ENCODE results near the gene KRTAP12-1. TPM values are rescaled to one million over a fixed set of nuclear protein-coding genes. Genes with fewer than 3 reads are reported as not detected.
A peak's percentile ranks its signal among the peaks of the same experiment; 100 is the strongest.

The KRTAP12-1 gene
- total RNA-seq, 4 donors from 2014 or later, result not detected

DNA sequence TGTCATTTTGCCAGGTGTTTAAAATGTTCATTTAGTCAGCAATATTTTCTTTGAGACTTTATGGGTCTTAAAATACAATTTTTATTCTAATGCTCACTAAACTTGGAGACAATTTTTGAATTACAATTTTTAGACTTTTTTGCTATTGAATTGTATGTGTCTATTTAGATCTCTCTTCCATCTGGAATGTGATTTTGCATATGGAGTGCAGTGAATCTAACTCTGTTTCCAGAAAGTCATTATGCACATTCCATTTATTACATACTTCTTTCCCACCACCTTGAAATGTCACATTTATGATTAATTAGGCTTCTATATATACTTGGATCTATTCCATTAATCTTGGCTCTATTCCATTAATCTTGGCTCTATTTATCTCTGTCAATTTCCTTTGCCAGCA lies 35.0 kb upstream of the KRTAP12-1 start:
- H3K4me3 ChIP-seq, result no peak overlapping the region
- no peaks in the 10 kb centered on the region for H3K9me3 ChIP-seq
- no peak overlapping the region for H3K27ac ChIP-seq
- TF ChIP-seq EP300 (IDR thresholded peaks at IDR 0.05), result no peak
- TF ChIP-seq, protein P1, sequence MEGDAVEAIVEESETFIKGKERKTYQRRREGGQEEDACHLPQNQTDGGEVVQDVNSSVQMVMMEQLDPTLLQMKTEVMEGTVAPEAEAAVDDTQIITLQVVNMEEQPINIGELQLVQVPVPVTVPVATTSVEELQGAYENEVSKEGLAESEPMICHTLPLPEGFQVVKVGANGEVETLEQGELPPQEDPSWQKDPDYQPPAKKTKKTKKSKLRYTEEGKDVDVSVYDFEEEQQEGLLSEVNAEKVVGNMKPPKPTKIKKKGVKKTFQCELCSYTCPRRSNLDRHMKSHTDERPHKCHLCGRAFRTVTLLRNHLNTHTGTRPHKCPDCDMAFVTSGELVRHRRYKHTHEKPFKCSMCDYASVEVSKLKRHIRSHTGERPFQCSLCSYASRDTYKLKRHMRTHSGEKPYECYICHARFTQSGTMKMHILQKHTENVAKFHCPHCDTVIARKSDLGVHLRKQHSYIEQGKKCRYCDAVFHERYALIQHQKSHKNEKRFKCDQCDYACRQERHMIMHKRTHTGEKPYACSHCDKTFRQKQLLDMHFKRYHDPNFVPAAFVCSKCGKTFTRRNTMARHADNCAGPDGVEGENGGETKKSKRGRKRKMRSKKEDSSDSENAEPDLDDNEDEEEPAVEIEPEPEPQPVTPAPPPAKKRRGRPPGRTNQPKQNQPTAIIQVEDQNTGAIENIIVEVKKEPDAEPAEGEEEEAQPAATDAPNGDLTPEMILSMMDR (IDR thresholded peaks at IDR 0.05), result no peak
- TF ChIP-seq POLR2A (IDR thresholded peaks at IDR 0.05), result no peak
- no peaks in the 10 kb centered on the region for H3K4me1 ChIP-seq
- H3K36me3 ChIP-seq, result no peaks in the 10 kb centered on the region
- peaks cover 2 to 38% of the 10 kb centered on the region in 2 donors for H3K27me3 ChIP-seq
- no peak for DNase-seq (ENCODE audit: low spot score in 2 of 2)

DNA sequence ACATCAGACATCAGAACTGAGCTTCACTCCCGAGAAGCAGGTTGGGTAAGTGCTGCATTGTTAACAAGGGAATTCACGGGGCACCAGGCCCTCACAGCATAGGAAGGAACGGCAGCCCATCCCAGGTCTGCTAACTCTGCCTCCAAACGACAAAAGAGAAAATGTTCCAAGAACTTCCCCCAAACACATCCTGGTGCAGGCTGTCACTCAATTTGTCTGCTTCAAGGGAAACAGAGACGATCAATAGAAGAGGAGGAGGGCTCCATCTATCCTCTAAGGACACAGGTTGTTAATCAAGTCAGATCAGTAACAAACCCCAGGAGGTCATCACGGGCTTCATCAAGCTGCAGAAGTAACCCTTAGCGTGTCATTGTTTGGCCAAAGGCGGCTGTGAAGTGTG lies 32.9 kb upstream of the KRTAP12-1 start:
- Histone ChIP-seq H3K9me3 (no peaks in the 10 kb centered on the region), H3K4me3 (no peak overlapping the region), H3K36me3 (no peaks in the 10 kb centered on the region), H3K27ac (no peak overlapping the region), H3K27me3 (peaks cover 2 to 59% of the 10 kb centered on the region in 2 donors), H3K4me1 (peaks cover 0 to 17% (median 0%) of the 10 kb centered on the region in 4 donors)
- 11% methylated on average over 8 of the region's 8 CpGs for WGBS, 2 donors
- no peak for DNase-seq (ENCODE audit: low spot score in 2 of 2)
- no peak for TF ChIP-seq POLR2A (IDR thresholded peaks at IDR 0.05)
- TF ChIP-seq, protein P1 (IDR thresholded peaks at IDR 0.05), result no peak
- no peak for TF ChIP-seq EP300 (IDR thresholded peaks at IDR 0.05)

DNA sequence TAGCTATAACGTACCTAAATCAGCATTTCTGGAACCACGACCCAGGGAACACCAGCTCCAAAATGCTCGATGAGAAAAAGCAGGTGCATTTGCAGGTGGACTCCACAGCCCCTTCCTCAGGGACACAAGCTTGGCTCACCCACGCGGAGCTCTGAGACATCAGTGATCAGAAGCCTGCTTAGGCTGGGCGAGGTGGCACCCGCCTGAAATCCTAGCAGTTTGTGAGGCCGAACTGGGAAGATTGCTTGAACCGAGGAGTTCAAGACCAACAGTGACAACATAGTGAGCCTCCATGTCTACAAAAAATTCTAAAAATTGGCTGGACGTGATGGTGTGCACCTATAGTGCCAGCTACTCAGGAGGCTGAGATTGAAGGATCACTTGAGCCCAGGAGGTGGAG lies 31.9 kb upstream of the KRTAP12-1 start:
- TF ChIP-seq POLR2A (IDR thresholded peaks at IDR 0.05) (no peak), EP300 (IDR thresholded peaks at IDR 0.05) (no peak)
- TF ChIP-seq, protein P1 (IDR thresholded peaks at IDR 0.05), result no peak
- no peak overlapping the region for H3K4me3 ChIP-seq
- no peak overlapping the region for H3K27ac ChIP-seq
- WGBS, 2 donors, result 88 to 89% methylated on average over 10 of the region's 10 CpGs
- no peak for DNase-seq (ENCODE audit: low spot score in 2 of 2)
- H3K4me1 ChIP-seq, result peaks cover 0 to 27% (median 0%) of the 10 kb centered on the region in 4 donors
- no peaks in the 10 kb centered on the region for H3K9me3 ChIP-seq
- H3K27me3 ChIP-seq, result peaks cover 2 to 63% of the 10 kb centered on the region in 2 donors
- no peaks in the 10 kb centered on the region for H3K36me3 ChIP-seq

DNA sequence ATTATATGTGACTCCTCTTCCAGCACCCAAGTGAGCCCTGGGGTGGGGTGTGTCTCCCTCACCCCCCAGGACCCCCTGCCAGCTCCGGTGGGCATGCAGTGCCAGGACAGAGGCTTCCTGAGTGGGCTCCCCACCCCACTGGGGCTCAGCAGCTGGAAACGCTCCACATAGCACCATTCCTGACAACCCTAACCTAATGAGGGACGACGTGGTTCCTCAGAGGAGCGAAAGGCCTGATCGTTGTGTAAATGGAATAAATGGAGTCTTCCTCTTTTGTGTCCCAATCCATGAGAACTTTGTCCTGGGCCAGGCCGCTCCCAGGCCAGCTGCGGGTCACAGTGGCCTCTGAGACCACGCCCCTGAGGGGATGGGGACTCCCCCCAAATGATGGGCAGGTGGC lies 31.2 kb upstream of the KRTAP12-1 start:
- H3K9me3 ChIP-seq, result no peaks in the 10 kb centered on the region
- DNase-seq (ENCODE audit: low spot score in 2 of 2), result no peak
- peaks cover 2 to 65% of the 10 kb centered on the region in 2 donors for H3K27me3 ChIP-seq
- 50 to 53% methylated on average over 9 of the region's 9 CpGs for WGBS, 2 donors
- no peaks in the 10 kb centered on the region for H3K36me3 ChIP-seq
- peaks cover 0 to 27% (median 0%) of the 10 kb centered on the region in 4 donors for H3K4me1 ChIP-seq
- no peak overlapping the region for H3K27ac ChIP-seq
- TF ChIP-seq, protein P1 (IDR thresholded peaks at IDR 0.05), result no peak
- TF ChIP-seq EP300 (IDR thresholded peaks at IDR 0.05) (no peak), POLR2A (IDR thresholded peaks at IDR 0.05) (no peak)
- H3K4me3 ChIP-seq, result no peak overlapping the region

DNA sequence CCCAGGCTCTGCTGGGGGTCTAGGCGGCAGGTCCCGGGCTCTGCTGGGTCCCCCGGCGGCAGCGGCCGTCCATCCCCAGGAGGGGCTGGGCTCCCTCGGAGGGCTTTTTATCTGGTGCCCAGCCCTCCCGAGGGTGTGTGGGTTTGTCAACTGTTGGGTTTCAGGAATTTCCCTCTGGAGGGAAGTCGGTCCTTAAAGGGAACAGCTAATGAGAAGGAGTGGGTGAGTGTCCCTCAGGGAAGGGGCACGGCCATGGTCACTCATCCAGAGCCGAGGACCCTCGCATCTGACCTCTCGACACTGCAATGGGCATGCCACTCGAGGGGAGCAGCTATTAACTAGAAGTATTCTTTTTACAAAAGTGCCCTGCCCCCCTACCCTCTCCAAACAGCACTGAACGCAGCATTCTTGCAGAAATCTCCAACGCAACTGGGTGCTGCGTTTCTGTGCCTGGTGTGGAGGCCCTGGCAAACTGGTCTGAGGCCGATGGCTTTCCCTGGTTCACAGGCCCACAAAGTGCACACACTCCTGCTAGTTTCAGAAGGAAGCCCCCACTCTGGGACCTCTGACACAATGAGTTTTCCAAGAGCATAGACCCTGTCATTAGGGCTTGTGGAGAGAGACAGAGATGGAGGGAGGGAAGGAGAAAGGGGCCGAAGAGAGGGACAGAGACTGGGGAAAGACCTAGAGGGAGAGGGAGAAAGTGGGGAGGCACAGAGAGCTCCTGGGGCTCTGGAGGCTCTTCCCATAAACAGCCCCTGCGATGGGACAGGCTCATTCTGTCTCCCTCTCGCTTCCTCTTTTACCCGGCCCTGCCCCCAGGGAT lies 30.5 kb upstream of the KRTAP12-1 start:
- WGBS, 2 donors, result 15 to 18% methylated on average over 22 of the region's 22 CpGs
- peaks cover 2 to 72% of the 10 kb centered on the region in 2 donors for H3K27me3 ChIP-seq
- no peak overlapping the region for H3K4me3 ChIP-seq
- H3K9me3 ChIP-seq, result no peaks in the 10 kb centered on the region
- H3K36me3 ChIP-seq, result no peaks in the 10 kb centered on the region
- TF ChIP-seq POLR2A (IDR thresholded peaks at IDR 0.05), result no peak
- TF ChIP-seq, protein P1 (IDR thresholded peaks at IDR 0.05), result no peak
- H3K4me1 ChIP-seq, result peaks cover 0 to 27% (median 0%) of the 10 kb centered on the region in 4 donors
- H3K27ac ChIP-seq, result no peak overlapping the region
- DNase-seq (ENCODE audit: low spot score in 2 of 2), result peak in 1 of 2 donors; percentile 5

All from tibial nerve (tissue), 4 donors.